Stomach smooth muscle (tissue), 2 donors: ENCODE data around the gene KLHL29.

ENCODE experiments used
- H3K27ac ChIP-seq: one replicate; pipeline ENCODE4 v1.7.0; 2013; ENCODE audit warnings: mild to moderate bottlenecking, low read length, inconsistent platforms
- H3K27me3 ChIP-seq, 2 donors: one replicate each; pipeline ENCODE4 v1.7.0; 2013; ENCODE audit warnings: low read length in 2 of 2; ENCODE audit not compliant: insufficient read depth in 2 of 2, control insufficient read depth in 1 of 2
- H3K36me3 ChIP-seq, 2 donors: one replicate each; pipeline ENCODE4 v1.7.0; 2013; ENCODE audit warnings: low read length in 2 of 2; ENCODE audit not compliant: control insufficient read depth in 2 of 2, insufficient read depth in 2 of 2
- H3K4me1 ChIP-seq: one replicate; pipeline ENCODE4 v1.7.0; 2013; ENCODE audit warnings: low read length; ENCODE audit not compliant: control insufficient read depth, insufficient read depth
- H3K4me3 ChIP-seq, 2 donors: one replicate each; pipeline ENCODE4 v1.7.0; 2013; ENCODE audit warnings: low read length in 2 of 2
- H3K9ac ChIP-seq, 2 donors: one replicate each; pipeline ENCODE4 v1.7.0; 2013; ENCODE audit warnings: low read length in 2 of 2, mild to moderate bottlenecking in 1 of 2
- H3K9me3 ChIP-seq, 2 donors: one replicate each; pipeline ENCODE4 v1.7.0; 2013; ENCODE audit warnings: low read length in 2 of 2; ENCODE audit not compliant: control insufficient read depth in 2 of 2
- donor health status: healthy.
- donor health status: Pancreatic carcinoma.

The KLHL29 gene

GRCh38 chr2:23484767-23485166, 99.8 kb downstream of the KLHL29 start:
- Histone ChIP-seq H3K9ac (no peak overlapping the region), H3K9me3 (no peaks in the 10 kb centered on the region), H3K4me3 (no peak overlapping the region), H3K27ac (no peak overlapping the region), H3K4me1 (peaks cover 21% of the 10 kb centered on the region), H3K27me3 (no peaks in the 10 kb centered on the region), H3K36me3 (peaks cover 2 to 8% of the 10 kb centered on the region in 2 donors)

DNA sequence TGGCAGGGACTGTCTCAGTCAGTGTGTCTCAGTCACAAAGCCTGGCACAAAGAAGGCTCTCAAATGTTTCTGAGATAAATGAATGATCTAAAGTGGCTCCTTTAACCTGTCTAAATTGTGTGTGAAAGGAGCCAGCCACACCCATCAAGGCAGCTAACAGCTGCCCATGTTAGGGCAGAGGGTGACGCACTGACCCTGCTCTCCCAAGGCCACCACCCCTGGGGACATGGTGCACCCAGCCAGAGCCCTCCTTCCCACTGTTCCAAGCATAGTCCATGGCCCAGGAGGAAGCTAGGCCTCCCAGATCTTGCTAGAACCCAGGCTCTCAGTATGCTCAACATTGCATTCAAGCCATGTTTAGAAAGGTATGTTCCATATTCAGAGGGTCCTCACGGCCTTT, 100.3 kb downstream of the KLHL29 start:
- Histone ChIP-seq H3K9me3 (no peaks in the 10 kb centered on the region), H3K4me1 (peaks cover 21% of the 10 kb centered on the region), H3K27me3 (no peaks in the 10 kb centered on the region), H3K4me3 (no peak overlapping the region), H3K36me3 (peaks cover 2 to 8% of the 10 kb centered on the region in 2 donors), H3K9ac (no peak overlapping the region), H3K27ac (no peak overlapping the region)

DNA sequence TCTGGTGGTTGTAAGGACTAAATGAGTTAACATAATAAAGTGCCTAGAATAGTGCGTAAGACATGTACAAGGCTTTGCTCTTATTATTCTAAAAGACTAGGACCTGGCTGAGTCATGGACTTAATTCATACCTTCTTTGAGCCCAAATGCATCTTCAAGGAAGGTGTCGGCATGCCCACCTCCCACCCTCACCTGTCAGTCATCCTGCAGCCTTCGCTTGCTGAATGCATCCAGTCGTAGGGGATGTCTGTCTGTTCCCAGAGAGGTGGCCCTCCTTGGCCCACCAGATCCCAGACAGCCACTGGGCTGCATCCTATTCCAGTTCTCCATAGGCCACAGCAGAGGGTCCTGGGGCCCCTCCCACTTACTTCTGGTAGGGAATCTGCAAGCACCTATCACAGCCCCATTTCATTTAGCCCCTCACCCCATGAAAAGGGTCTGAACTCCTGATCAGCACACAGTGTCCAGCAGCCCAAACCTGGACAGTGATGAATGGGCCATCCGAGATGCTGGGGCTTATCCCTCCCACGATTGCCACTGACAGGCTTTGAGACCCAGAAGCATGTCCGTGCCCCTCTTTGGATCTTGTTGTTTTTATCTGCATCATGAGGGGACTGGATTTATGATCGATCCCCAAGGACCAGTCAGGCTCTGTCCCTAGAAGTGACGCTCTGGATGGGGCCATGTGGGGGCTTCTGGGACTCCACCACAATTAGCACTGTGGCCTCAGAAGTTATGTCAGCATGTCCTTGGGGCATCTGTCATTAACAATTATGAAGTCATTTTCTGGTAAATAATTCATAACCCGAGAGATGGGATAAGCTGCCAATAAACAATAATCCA, 101.1 kb downstream of the KLHL29 start:
- H3K9ac ChIP-seq = no peak overlapping the region
- H3K27me3 ChIP-seq = no peaks in the 10 kb centered on the region
- H3K27ac ChIP-seq = no peak overlapping the region
- H3K9me3 ChIP-seq = no peaks in the 10 kb centered on the region
- peaks cover 2 to 8% of the 10 kb centered on the region in 2 donors for H3K36me3 ChIP-seq
- H3K4me3 ChIP-seq = no peak overlapping the region
- H3K4me1 ChIP-seq = peaks cover 16% of the 10 kb centered on the region

GRCh38 chr2:23486684-23487075, 101.7 kb downstream of the KLHL29 start:
- Histone ChIP-seq H3K36me3 (peaks cover 2 to 8% of the 10 kb centered on the region in 2 donors), H3K9ac (no peak overlapping the region), H3K27ac (no peak overlapping the region), H3K4me3 (no peak overlapping the region), H3K9me3 (no peaks in the 10 kb centered on the region), H3K27me3 (no peaks in the 10 kb centered on the region), H3K4me1 (peaks cover 9% of the 10 kb centered on the region)

GRCh38 chr2:23487735-23488492, 102.9 kb downstream of the KLHL29 start:
- Histone ChIP-seq H3K36me3 (peaks cover 2 to 8% of the 10 kb centered on the region in 2 donors), H3K9me3 (no peaks in the 10 kb centered on the region), H3K4me3 (no peak overlapping the region), H3K4me1 (peaks cover 16% of the 10 kb centered on the region), H3K9ac (no peak overlapping the region), H3K27me3 (no peaks in the 10 kb centered on the region), H3K27ac (no peak overlapping the region)

DNA sequence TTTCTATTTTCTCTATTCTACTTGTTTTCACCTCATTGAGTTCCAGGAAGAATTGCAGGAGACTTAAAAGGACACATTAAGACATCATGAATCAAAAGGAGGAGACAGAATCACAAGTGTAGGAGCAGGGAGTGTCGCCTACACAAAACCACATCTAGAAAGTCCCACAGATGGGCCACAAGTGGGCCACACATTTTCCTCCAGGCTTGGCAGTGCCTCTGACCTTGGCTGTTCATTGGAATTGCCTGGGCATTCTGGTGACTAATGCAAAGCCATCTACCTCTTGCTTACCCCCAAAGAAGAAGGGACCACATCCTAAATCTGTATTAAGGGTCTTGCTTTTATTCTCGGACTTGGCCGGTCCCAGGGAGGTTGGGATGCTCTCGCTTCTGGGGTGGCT, 103.6 kb downstream of the KLHL29 start:
- Histone ChIP-seq H3K36me3 (peaks cover 2 to 8% of the 10 kb centered on the region in 2 donors), H3K9me3 (no peaks in the 10 kb centered on the region), H3K27ac (no peak overlapping the region), H3K4me1 (peaks cover 19% of the 10 kb centered on the region), H3K9ac (no peak overlapping the region), H3K27me3 (no peaks in the 10 kb centered on the region), H3K4me3 (no peak overlapping the region)

- no peak overlapping the region for H3K9ac ChIP-seq
These were observed 104.7 kb downstream of the KLHL29 start for GRCh38 chr2:23489471-23490322.

DNA sequence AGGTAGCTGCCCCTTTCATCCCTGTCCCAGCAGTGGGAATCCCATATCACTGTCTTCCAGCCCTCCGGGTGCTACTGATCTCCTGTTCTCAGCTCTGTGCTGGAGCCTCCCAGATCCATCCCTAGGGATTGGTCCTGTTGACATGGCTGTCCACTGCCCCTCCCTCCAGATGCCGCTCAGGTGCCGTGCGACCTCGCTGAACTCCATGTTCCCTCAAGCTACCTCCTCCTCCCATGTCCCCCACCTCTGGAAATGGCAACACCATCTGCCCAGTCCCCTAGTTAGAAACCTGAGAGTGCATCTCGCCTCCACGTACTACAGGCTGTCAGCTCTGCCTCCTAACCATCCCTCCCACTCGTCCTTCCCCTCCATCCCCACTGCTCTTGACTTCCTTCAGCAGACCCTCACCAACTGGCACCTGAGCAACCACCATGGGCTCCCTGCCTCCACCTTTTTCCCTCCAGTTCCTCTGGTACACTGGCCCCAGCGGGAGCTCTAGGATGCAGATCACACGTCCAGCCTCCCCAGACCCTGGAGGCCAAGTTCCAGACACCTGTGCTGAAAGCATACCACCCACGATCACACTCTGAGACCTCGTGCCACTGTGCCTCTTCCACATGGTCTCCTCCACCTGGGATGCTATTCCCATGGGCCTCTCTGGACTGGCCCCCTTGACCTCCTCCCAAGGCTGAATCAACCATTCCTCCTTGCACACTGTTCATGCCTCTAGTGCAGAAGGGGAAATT, 106.8 kb downstream of the KLHL29 start:
- no peaks in the 10 kb centered on the region for H3K27me3 ChIP-seq
- no peak overlapping the region for H3K9ac ChIP-seq
- H3K9me3 ChIP-seq = no peaks in the 10 kb centered on the region
- no peak overlapping the region for H3K4me3 ChIP-seq
- H3K36me3 ChIP-seq = peaks cover 0 to 2% of the 10 kb centered on the region in 2 donors
- H3K27ac ChIP-seq = no peak overlapping the region
- peaks cover 15% of the 10 kb centered on the region for H3K4me1 ChIP-seq

More at GRCh38 chr2:23489471-23490322, 104.7 kb downstream of the KLHL29 start:
- Histone ChIP-seq H3K4me1 (peaks cover 19% of the 10 kb centered on the region), H3K9me3 (no peaks in the 10 kb centered on the region), H3K4me3 (no peak overlapping the region), H3K27me3 (no peaks in the 10 kb centered on the region), H3K36me3 (peaks cover 0 to 2% of the 10 kb centered on the region in 2 donors), H3K27ac (no peak overlapping the region)

GRCh38 chr2:23492337-23492675, 107.3 kb downstream of the KLHL29 start:
- H3K9me3 ChIP-seq = no peaks in the 10 kb centered on the region
- H3K27me3 ChIP-seq = no peaks in the 10 kb centered on the region
- no peak overlapping the region for H3K4me3 ChIP-seq
- peaks cover 0 to 2% of the 10 kb centered on the region in 2 donors for H3K36me3 ChIP-seq
- peaks cover 14% of the 10 kb centered on the region for H3K4me1 ChIP-seq
- H3K27ac ChIP-seq = no peak overlapping the region
- H3K9ac ChIP-seq = peak overlapping the region in 1 of 2 donors; percentile 16

GRCh38 chr2:23492921-23493320, 107.9 kb downstream of the KLHL29 start:
- H3K27ac ChIP-seq = no peak overlapping the region
- H3K27me3 ChIP-seq = no peaks in the 10 kb centered on the region
- peak overlapping the region in 1 of 2 donors; percentile 16 for H3K9ac ChIP-seq
- H3K4me3 ChIP-seq = peak overlapping the region in 1 of 2 donors; percentile 40
- no peaks in the 10 kb centered on the region for H3K9me3 ChIP-seq
- peaks cover 14% of the 10 kb centered on the region for H3K4me1 ChIP-seq
- peaks cover 0 to 2% of the 10 kb centered on the region in 2 donors for H3K36me3 ChIP-seq
